HG02981 (cell line): ENCODE data around the gene LSM11.

Source experiments
- ATAC-seq: cut with Tn5 transposase; IDR thresholded peaks from one replicate; pipeline ENCODE4 v1.9.1; 2021; ENCODE audit warnings: mild to moderate bottlenecking, moderate library complexity; ENCODE audit not compliant: unreplicated experiment

Gene LSM11

GRCh38 chr5:157766902-157767301 is 23.4 kb downstream of the LSM11 start:
- ATAC-seq: no peak

DNA sequence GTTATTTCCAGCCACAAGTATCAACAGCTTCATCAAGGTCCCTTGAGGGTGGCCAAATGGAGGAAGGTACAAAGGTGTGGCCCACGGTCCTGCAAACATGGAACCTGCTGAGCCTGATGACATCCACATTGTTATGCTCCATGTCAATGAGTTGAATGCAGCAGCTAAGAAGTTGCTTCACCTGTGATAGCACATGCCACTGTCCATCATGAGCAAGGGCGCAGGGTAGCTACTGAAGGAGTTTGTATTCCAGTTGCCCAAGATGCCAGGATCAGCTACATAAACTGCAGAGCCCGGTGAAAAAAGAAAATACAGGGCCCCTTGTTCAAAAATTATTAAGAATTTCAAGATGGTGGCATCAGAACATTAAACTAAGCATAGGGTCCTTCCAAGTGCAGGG is 24.2 kb downstream of the LSM11 start:
- no peak for ATAC-seq

- no peak for ATAC-seq
These were observed 27.2 kb downstream of the LSM11 start for GRCh38 chr5:157770665-157771064.

GRCh38 chr5:157772127-157772526 is 28.6 kb downstream of the LSM11 start:
- no peak for ATAC-seq

GRCh38 chr5:157778121-157778805 is 34.8 kb downstream of the LSM11 start:
- ATAC-seq: no peak

DNA sequence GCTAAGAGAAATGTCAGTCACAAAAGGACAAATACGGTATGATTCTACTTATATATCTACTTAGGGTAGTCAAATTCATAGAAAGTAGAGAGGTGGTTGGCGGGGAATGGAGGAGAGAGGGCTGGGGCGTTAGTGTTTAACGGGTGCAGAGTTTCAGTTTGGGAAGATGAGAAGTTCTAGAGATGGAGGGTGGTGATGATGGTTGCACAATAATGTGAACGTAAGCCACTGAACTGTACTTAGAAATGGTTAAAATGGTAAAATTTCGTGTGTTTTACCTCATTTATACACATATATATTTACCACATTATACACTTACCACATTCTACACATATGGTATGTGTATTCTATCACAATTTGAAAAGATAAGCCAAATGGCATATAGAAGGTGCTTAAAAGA is 35.7 kb downstream of the LSM11 start:
- no peak for ATAC-seq

GRCh38 chr5:157785801-157786200 is 42.3 kb downstream of the LSM11 start:
- no peak for ATAC-seq

DNA sequence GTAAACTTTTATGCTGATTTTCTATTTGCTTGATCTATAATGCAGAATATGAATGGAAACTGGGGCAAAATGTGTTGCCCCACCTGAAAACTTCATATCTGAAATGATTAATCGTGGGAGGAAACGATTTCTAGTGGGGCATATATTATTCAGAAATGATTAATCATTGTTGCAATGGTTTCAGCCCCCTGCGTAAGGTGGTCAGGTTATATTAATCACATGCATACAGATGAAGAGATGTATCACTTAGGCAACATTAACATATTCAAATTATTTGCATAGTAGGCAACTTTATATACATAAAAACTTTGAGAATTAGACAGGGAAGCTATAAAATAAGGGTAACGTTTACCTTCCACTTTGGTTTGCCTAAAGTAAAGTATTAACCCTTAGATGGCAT is 49.8 kb downstream of the LSM11 start:
- ATAC-seq: no peak

DNA sequence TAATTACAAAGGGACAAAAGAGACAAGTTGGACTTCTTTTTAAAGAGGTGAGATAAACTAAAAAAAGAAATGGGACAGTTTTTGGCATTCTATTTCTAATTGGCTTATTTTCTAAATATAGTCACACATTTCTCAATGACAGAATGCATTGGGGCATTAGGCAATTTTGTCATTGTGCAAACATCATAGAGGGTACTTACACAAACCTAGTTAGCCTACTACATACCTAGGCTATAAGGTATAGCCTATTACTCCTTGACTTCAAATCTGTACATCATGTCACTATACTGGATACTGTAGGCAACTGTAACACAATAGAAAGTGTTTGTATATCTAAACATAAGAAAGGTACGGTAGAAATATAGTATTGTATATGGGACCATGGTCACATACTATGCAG is 56.1 kb downstream of the LSM11 start:
- no peak for ATAC-seq

DNA sequence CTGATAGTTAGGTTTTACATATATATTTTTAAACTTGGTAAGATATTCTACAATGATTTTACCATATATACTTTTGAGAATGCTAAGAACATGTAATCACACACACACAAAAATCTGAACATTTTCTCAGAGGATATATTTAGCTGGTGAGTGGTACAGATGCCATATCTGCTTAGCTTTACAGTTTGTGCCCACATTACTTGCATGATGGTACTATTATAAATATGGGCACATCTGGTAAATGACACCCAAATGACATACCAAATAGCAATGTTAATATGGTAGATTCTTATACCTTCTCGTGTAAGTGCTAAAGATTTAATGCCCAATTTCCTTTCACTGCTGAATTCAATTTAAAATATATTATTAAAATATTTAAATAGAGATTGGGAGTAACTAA is 56.6 kb downstream of the LSM11 start:
- ATAC-seq: no peak

- no peak for ATAC-seq
These were observed 59.2 kb downstream of the LSM11 start for GRCh38 chr5:157802736-157803135.

GRCh38 chr5:157808043-157808442 is 64.5 kb downstream of the LSM11 start:
- ATAC-seq: no peak
